Measurements from ENCODE around the gene ATXN10. TPM values are rescaled to one million over a fixed set of nuclear protein-coding genes. Genes with fewer than 3 reads are reported as not detected.
"Not testable (repeated sequence)": the region's sequence is repeated elsewhere in the genome, so short reads cannot be mapped to it uniquely, and the experiment has no call there.

ATXN10 gene
- total RNA-seq, 1 donor from 2014 or later: 101 TPM

- DNase-seq (ENCODE audit: low read depth): no peak
Observed at GRCh38 chr22:45783021-45783420, 111.4 kb downstream of the ATXN10 start.

- DNase-seq (ENCODE audit: low read depth): no peak
Observed at GRCh38 chr22:45783690-45784089, 112.1 kb downstream of the ATXN10 start.

- peak; percentile 87 for DNase-seq (ENCODE audit: low read depth)
Observed at GRCh38 chr22:45784357-45785277, 113.0 kb downstream of the ATXN10 start.

GRCh38 chr22:45785458-45785857 lies 113.8 kb downstream of the ATXN10 start:
- no peak for DNase-seq (ENCODE audit: low read depth)

- no peak for DNase-seq (ENCODE audit: low read depth)
Observed at GRCh38 chr22:45786726-45787125, 115.1 kb downstream of the ATXN10 start.

- DNase-seq (ENCODE audit: low read depth): no peak
Observed at GRCh38 chr22:45787759-45788158, 116.1 kb downstream of the ATXN10 start.

GRCh38 chr22:45788522-45788921 lies 116.9 kb downstream of the ATXN10 start:
- DNase-seq (ENCODE audit: low read depth): no peak

- no peak for DNase-seq (ENCODE audit: low read depth)
Observed at GRCh38 chr22:45790401-45790800, 118.8 kb downstream of the ATXN10 start.

- DNase-seq (ENCODE audit: low read depth): no peak
Observed at GRCh38 chr22:45793161-45793560, 121.5 kb downstream of the ATXN10 start.

- DNase-seq (ENCODE audit: low read depth): no peak
Observed at GRCh38 chr22:45793892-45794291, 122.3 kb downstream of the ATXN10 start.

GRCh38 chr22:45796009-45796408 lies 124.4 kb downstream of the ATXN10 start:
- not testable (repeated sequence) for DNase-seq (ENCODE audit: low read depth)

- no peak for DNase-seq (ENCODE audit: low read depth)
Observed at GRCh38 chr22:45799291-45799690, 127.7 kb downstream of the ATXN10 start.

GRCh38 chr22:45802054-45802453 lies 130.4 kb downstream of the ATXN10 start:
- DNase-seq (ENCODE audit: low read depth): no peak

GRCh38 chr22:45804319-45804985 lies 132.8 kb downstream of the ATXN10 start:
- peak; percentile 43 for DNase-seq (ENCODE audit: low read depth)

- peak; percentile 95 for DNase-seq (ENCODE audit: low read depth)
Observed at GRCh38 chr22:45804986-45805325, 133.3 kb downstream of the ATXN10 start.

- DNase-seq (ENCODE audit: low read depth): peak; percentile 55
Observed at GRCh38 chr22:45805413-45805812, 133.8 kb downstream of the ATXN10 start.

- no peak for DNase-seq (ENCODE audit: low read depth)
Observed at GRCh38 chr22:45807156-45807915, 135.7 kb downstream of the ATXN10 start.

GRCh38 chr22:45812910-45813309 lies 141.3 kb downstream of the ATXN10 start:
- peak; percentile 65 for DNase-seq (ENCODE audit: low read depth)

- no peak for DNase-seq (ENCODE audit: low read depth)
Observed at GRCh38 chr22:45814198-45814597, 142.6 kb downstream of the ATXN10 start.

GRCh38 chr22:45816776-45817175 lies 145.1 kb downstream of the ATXN10 start:
- DNase-seq (ENCODE audit: low read depth): no peak

GRCh38 chr22:45817745-45818423 lies 146.2 kb downstream of the ATXN10 start:
- DNase-seq (ENCODE audit: low read depth): no peak
